GM19023 (cell line): ENCODE measurements around the gene MXRA8.
A peak's percentile ranks its signal among the peaks of the same experiment; 100 is the strongest.
"Not testable (repeated sequence)": the region's sequence is repeated elsewhere in the genome, so short reads cannot be mapped to it uniquely, and the experiment has no call there.

Source experiments
- ATAC-seq: cut with Tn5 transposase; IDR thresholded peaks from one replicate; pipeline ENCODE4 v1.9.1; 2021; ENCODE audit warnings: mild to moderate bottlenecking, moderate library complexity; ENCODE audit not compliant: unreplicated experiment

Gene MXRA8

GRCh38 chr1:1393014-1393413 is 34.7 kb upstream of the MXRA8 start:
- ATAC-seq: no peak

- ATAC-seq: no peak
These were observed 32.9 kb upstream of the MXRA8 start for GRCh38 chr1:1391225-1391624.

- no peak for ATAC-seq
These were observed 32.3 kb upstream of the MXRA8 start for GRCh38 chr1:1390675-1391074.

DNA sequence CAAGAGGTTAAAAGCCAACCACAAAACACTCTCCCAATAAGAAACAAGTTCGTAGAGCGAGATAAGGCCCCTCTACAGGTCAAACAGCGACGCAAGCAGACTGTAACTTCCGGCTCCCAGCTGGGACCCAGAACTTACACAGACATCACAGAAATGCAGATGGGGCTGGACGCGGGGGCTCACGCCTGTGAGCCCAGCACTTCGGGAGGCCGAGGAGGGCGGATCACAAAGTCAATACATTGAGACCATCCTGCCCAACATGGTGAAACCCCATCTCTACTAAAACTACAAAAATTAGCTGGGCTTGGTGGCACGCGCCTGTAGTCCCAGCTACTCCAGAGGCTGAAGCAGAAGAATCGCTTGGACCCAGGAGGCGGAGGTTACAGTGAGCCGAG is 29.7 kb upstream of the MXRA8 start:
- no peak for ATAC-seq

DNA sequence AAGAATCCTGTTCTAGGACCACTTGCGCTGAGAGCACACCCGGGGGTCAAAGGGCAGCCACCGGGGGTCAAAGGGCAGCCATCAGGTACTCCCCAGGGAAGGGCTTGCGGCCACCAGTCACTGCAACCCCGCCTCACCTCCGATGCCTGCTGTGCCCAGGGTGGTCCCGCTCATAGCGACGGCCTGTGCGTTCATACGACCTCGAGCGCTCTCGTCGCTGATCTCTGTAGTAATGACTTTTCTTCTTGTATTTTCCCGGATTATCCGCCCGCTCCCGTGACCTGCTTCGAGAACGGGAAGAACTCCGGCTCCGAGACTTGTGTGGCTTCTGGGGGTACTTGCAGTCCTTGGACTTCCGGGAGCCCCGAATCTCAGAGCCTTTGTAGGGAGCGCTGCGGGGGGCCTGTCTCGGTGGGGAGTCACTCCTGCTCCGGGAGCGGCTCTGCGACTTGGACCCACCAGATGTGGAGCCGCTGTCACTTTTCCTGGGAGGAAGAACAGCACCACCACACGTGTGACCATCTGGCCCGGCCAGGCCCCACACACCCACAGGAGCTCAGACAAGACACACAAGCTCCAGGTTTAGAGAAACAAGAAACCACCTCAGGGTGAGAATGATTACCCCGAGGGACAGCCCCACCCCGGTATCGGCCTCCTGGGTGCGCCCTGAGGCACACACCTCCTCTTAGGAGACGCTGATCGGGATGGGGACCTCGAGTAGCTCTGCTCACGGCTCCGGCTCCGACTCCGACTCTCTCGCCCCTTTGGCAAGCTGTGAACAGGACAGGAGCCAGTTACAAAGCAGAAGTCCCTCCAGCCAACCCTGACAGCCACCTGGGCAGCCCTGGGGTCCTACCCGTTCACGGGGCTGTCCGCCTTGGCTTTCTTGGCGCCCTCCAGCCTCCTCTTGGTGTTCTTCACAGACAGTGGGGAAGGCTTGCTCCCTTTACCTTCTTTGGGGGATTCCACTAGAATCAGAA is 29.0 kb upstream of the MXRA8 start:
- ATAC-seq: no peak

GRCh38 chr1:1385931-1386330 is 27.6 kb upstream of the MXRA8 start:
- ATAC-seq: no peak

- ATAC-seq: not testable (repeated sequence)
These were observed 27.0 kb upstream of the MXRA8 start for GRCh38 chr1:1385339-1385738.

- no peak for ATAC-seq
These were observed 22.9 kb upstream of the MXRA8 start for GRCh38 chr1:1381294-1381693.

DNA sequence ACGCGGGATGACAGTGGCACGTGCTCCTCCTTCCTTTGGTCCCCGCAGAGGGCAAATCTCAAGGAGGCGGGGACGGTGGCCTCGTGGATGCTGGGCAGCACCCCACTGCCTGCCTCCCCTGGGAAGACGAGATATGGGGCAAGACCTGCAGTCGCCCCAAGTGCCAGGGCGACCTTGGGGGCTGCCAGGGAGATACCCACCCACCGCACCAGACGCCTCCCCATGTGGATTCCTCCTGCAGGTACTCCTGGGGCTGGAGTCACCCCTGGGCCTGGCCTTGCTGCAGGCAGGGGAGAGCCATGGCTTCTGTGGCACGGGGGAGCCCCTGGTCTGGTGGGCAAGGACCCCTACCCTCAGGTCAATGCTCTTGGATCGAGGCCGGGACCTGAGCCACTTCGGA is 22.5 kb upstream of the MXRA8 start:
- no peak for ATAC-seq

- ATAC-seq: no peak
These were observed 19.3 kb upstream of the MXRA8 start for GRCh38 chr1:1377540-1378205.

DNA sequence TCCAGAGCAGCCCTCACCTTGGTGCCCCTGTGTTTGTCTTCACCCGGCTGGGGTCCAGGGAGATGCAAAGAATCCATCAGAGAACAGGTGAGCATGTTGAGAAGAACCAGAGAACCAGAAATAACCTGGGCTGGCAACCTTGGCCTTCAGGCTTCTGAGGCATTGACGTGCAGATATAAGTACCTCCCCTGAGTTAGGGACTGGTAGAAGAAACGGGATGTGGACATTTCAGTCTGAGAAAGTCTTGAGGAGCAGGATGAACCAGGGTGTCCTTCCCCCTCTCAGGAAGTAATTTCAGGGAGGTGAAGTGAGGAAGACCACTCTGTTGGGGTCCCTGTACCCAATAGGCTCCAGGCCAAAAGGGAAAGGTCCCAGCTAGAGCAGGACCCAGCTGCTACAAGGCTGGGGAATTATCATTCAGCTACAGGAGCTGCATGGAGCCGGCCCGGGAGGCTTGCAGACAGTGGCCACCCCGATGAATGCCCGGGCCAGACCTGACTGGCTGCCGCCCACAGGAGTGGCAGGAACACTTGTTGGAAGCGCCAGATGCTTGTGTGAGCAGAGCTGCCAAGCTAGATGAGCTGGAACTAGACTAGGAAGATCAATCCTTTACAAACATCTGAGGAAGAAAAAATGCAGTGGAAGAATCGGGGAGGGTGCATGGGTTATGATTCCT is 18.3 kb upstream of the MXRA8 start:
- ATAC-seq: no peak

DNA sequence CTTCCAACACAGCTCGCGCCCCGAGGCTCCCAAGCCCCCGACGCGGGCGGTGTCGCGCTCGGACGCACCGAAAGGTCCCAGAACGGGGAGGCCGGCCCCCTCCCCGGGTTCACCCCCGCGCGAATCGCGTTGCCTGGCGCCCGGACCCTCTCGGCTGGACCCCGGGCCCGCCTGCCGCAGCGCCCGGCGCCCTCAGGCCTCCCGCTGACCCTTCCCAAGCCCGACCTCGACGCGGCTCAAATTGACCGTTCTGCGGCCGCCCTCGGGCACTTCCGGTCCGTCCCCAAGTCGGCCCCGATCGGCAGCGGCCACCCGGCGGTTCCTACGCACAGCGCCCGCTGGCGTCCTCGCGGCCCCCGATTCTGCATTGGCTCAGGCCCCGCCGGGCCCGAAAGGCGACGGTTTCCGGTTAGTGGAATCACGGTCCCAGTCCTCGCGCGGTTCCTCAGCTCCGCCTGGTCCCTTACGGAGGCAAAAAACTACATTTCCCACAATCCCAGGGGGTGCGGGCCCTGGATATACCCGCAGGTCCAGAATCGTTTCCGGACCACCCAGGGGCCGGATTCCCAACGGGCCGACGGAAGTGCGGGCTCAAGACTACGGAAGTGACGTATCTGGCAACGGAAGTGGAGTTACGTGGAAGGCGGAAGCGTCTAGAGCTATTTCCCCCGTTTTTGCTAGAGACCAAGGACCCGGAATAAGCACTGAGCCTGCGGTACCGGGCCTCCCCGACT is 16.7 kb upstream of the MXRA8 start, which contains the start of gene AURKAIP1:
Gene AURKAIP1 (minus strand): TSS at position 279 of the 734 bp plus-strand sequence. CDS start 451 bp downstream, outside the sequence.
- ATAC-seq: peak; percentile 86

GRCh38 chr1:1374589-1374928 is 16.2 kb upstream of the MXRA8 start:
- peak; percentile 2 for ATAC-seq

- ATAC-seq: no peak
These were observed 15.6 kb upstream of the MXRA8 start for GRCh38 chr1:1373815-1374588.

DNA sequence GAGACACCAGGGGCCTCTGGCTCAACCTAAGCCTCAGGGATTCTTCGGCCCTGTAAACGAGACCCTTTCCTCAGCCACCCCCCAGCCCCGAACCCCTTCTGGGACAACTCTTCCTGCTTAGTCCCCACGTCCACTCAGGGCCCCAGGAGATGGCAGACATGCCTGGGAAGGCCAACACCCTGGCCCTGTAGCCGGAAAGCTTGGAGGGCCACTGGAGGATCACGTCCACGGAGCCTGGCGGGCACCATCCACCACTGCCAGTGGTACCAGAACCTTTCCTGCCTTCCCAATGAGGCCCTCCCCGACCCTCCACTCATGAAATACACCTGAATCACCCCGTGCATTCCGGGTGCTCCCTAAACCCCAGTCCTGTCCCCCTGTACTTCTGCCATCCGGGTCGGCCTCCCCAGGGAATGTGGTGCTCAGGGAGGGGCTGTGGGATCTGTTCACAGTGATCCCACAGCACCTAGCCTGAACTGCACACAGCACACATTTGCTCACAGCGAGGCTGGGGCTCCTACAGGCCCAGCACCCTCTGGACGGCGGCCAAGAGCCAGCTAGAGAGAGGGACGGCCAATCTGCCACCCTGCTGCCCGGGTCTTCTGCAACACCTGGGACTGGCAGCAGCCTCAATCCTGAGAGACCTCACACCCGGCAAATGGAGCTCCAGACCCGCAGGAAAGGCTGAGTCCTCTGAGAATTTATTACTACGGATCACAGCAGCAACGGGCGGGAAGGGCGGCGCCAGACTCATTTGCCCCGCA is 14.9 kb upstream of the MXRA8 start:
- ATAC-seq: no peak

- ATAC-seq: no peak
These were observed 13.7 kb upstream of the MXRA8 start for GRCh38 chr1:1371746-1372711.

GRCh38 chr1:1371364-1371745 is 13.0 kb upstream of the MXRA8 start:
- ATAC-seq: no peak

- ATAC-seq: no peak
These were observed 12.5 kb upstream of the MXRA8 start for GRCh38 chr1:1370771-1371300.
